ENCODE results near the gene ZNF217. TPM values are rescaled to one million over a fixed set of nuclear protein-coding genes. Genes with fewer than 3 reads are reported as not detected.

ZNF217 gene
- total and polyA plus RNA-seq, 9 of the 15 experiments (the other 6 are each of a cell fraction or from before 2014, with no cell fraction given): 3.0 to 41.8 (median 16.8) TPM

DNA sequence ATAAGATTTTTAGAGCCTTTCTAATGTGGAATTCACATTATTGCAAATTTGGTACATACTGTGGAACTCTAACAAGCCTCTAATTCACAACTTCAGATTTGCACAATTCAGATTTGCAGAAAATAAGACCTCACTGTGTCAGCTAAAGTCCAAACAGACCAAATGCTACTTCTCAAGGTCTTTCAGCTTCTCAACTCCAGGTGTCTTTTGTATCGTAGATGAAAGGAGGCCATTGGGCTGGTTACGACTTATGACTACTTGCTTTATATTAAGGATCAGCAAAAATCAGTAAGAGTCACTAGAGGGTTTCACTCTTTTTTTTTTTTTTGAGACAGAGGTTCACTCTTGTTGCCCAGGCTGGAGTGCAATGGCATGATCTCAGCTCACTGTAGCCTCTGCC lies 37.8 kb downstream of the ZNF217 start:
- Histone ChIP-seq H3K9me3 (replicated peaks; ENCODE audit: control insufficient read depth, insufficient read depth, low read depth, low read length) (no peaks in the 10 kb centered on the region), H3K9ac (ENCODE audit: insufficient read depth in 1 of 2, low read depth in 2 of 2, low read length in 2 of 2) (no peak overlapping the region), H3K27me3 (ENCODE audit: control insufficient read depth in 2 of 2, insufficient read depth in 2 of 2, low read length in 2 of 2) (no peaks in the 10 kb centered on the region), H3K9me1 (ENCODE audit: control insufficient read depth, insufficient read depth, low read length) (no peaks in the 10 kb centered on the region), H3K4me1 (replicated peaks in 1 of 2; ENCODE audit: control insufficient read depth in 2 of 2, insufficient read depth in 2 of 2, low read length in 2 of 2) (no peaks in the 10 kb centered on the region; a peak in 1 of 5 replicates), H2AFZ (ENCODE audit: low read depth, low read length) (no peak overlapping the region), H3K36me3 (ENCODE audit: control insufficient read depth, insufficient read depth, low read length) (no peaks in the 10 kb centered on the region), H3K27ac (ENCODE audit: extremely low read depth, low read depth, low read length) (no peak overlapping the region), H3K79me2 (ENCODE audit: control insufficient read depth, insufficient read depth, low read length) (no peaks in the 10 kb centered on the region), H4K20me1 (replicated peaks; ENCODE audit: control insufficient read depth, insufficient read depth, low read length) (no peaks in the 10 kb centered on the region), H3K4me3 (no peak overlapping the region), H3K4me2 (ENCODE audit: insufficient read depth, low read length) (no peak overlapping the region)
- peak; percentile 35 for FAIRE-seq
- DNase-seq (ENCODE audit: extremely low read depth in 1 of 4, low spot score in 3 of 4): no peak
- no peak for ATAC-seq
- BruUV-seq (replicated peaks): no TSS peak
- TF ChIP-seq KDM5B (IDR thresholded peaks at IDR 0.05; ENCODE audit: insufficient replicate concordance, low read depth, low read length) (no peak), TAL1 (IDR thresholded peaks at IDR 0.05) (no peak), E2F3 (CRISPR knock-in tag; IDR thresholded peaks at IDR 0.05) (no peak), CBX2 (IDR thresholded peaks at IDR 0.05; ENCODE audit: insufficient read depth, low read length, poor library complexity, severe bottlenecking) (no peak), MYC (IDR thresholded peaks at IDR 0.05; ENCODE audit: low read depth, low read length) (no peak), MYC (CRISPR knock-in tag; IDR thresholded peaks at IDR 0.05; ENCODE audit: borderline replicate concordance, low read depth) (no peak), CREB1 (IDR thresholded peaks at IDR 0.05) (no peak), CREB1 (CRISPR knock-in tag; IDR thresholded peaks at IDR 0.05) (no peak)
- TF ChIP-seq, protein P1, sequence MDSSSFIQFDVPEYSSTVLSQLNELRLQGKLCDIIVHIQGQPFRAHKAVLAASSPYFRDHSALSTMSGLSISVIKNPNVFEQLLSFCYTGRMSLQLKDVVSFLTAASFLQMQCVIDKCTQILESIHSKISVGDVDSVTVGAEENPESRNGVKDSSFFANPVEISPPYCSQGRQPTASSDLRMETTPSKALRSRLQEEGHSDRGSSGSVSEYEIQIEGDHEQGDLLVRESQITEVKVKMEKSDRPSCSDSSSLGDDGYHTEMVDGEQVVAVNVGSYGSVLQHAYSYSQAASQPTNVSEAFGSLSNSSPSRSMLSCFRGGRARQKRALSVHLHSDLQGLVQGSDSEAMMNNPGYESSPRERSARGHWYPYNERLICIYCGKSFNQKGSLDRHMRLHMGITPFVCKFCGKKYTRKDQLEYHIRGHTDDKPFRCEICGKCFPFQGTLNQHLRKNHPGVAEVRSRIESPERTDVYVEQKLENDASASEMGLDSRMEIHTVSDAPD (CRISPR knock-in tag; IDR thresholded peaks at IDR 0.05): no peak
- TF ChIP-seq, protein P2, sequence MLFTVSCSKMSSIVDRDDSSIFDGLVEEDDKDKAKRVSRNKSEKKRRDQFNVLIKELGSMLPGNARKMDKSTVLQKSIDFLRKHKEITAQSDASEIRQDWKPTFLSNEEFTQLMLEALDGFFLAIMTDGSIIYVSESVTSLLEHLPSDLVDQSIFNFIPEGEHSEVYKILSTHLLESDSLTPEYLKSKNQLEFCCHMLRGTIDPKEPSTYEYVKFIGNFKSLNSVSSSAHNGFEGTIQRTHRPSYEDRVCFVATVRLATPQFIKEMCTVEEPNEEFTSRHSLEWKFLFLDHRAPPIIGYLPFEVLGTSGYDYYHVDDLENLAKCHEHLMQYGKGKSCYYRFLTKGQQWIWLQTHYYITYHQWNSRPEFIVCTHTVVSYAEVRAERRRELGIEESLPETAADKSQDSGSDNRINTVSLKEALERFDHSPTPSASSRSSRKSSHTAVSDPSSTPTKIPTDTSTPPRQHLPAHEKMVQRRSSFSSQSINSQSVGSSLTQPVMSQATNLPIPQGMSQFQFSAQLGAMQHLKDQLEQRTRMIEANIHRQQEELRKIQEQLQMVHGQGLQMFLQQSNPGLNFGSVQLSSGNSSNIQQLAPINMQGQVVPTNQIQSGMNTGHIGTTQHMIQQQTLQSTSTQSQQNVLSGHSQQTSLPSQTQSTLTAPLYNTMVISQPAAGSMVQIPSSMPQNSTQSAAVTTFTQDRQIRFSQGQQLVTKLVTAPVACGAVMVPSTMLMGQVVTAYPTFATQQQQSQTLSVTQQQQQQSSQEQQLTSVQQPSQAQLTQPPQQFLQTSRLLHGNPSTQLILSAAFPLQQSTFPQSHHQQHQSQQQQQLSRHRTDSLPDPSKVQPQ (CRISPR knock-in tag; IDR thresholded peaks at IDR 0.05; ENCODE audit: borderline replicate concordance): no peak
- TF ChIP-seq, protein P3, sequence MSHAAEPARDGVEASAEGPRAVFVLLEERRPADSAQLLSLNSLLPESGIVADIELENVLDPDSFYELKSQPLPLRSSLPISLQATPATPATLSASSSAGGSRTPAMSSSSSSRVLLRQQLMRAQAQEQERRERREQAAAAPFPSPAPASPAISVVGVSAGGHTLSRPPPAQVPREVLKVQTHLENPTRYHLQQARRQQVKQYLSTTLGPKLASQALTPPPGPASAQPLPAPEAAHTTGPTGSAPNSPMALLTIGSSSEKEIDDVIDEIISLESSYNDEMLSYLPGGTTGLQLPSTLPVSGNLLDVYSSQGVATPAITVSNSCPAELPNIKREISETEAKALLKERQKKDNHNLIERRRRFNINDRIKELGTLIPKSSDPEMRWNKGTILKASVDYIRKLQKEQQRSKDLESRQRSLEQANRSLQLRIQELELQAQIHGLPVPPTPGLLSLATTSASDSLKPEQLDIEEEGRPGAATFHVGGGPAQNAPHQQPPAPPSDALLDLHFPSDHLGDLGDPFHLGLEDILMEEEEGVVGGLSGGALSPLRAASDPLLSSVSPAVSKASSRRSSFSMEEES (CRISPR knock-in tag; IDR thresholded peaks at IDR 0.05): no peak
- TF ChIP-seq, protein P4, sequence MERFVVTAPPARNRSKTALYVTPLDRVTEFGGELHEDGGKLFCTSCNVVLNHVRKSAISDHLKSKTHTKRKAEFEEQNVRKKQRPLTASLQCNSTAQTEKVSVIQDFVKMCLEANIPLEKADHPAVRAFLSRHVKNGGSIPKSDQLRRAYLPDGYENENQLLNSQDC (CRISPR knock-in tag; IDR thresholded peaks at IDR 0.05): no peak
- TF ChIP-seq, protein P5, sequence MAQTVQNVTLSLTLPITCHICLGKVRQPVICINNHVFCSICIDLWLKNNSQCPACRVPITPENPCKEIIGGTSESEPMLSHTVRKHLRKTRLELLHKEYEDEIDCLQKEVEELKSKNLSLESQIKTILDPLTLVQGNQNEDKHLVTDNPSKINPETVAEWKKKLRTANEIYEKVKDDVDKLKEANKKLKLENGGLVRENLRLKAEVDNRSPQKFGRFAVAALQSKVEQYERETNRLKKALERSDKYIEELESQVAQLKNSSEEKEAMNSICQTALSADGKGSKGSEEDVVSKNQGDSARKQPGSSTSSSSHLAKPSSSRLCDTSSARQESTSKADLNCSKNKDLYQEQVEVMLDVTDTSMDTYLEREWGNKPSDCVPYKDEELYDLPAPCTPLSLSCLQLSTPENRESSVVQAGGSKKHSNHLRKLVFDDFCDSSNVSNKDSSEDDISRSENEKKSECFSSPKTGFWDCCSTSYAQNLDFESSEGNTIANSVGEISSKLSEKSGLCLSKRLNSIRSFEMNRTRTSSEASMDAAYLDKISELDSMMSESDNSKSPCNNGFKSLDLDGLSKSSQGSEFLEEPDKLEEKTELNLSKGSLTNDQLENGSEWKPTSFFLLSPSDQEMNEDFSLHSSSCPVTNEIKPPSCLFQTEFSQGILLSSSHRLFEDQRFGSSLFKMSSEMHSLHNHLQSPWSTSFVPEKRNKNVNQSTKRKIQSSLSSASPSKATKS (CRISPR knock-in tag; IDR thresholded peaks at IDR 0.05): no peak
- in situ Hi-C loops (cut with MboI): loop anchor here (10.0 to 25.0 kb wide), 2 partner anchors 509 to 656 kb away; partner anchors contain the start of gene PFDN4
- POLR2A ChIA-PET: no interaction called here
- CTCF ChIA-PET (ENCODE audit: low intra/inter-chr PET ratio): no interaction called here
- intact Hi-C loops (cut with micrococcal nuclease): no loop called here
- WGBS (ENCODE audit: insufficient coverage, low coverage, missing lambda C conversion rate): 46% methylated on average over 2 of the region's 2 CpGs
